Cardiac fibroblast (primary cell): ENCODE measurements around the gene KLHL34.

ENCODE experiments used
- DNase-seq, 2 donors: peaks; one replicate each; pipeline versions ENCODE4 v3.0.0 to v3.0.0-alpha.2; 2010; ENCODE audit warnings: low read depth in 2 of 2
- H3K4me3 ChIP-seq, 2 donors: replicated peaks in 1 of 2; 1 replicate in 1 of 2; 2 replicates in 1 of 2; pipeline ENCODE4 v1.5.1; 2011; ENCODE audit warnings: low read depth in 2 of 2, low read length in 2 of 2, mild to moderate bottlenecking in 2 of 2, moderate library complexity in 1 of 2
- TF ChIP-seq, protein P1 (sequence below): IDR thresholded peaks from one replicate; pipeline ENCODE4 v1.5.1; 2011; ENCODE audit warnings: low read depth, mild to moderate bottlenecking, low read length, inconsistent platforms

The KLHL34 gene

DNA sequence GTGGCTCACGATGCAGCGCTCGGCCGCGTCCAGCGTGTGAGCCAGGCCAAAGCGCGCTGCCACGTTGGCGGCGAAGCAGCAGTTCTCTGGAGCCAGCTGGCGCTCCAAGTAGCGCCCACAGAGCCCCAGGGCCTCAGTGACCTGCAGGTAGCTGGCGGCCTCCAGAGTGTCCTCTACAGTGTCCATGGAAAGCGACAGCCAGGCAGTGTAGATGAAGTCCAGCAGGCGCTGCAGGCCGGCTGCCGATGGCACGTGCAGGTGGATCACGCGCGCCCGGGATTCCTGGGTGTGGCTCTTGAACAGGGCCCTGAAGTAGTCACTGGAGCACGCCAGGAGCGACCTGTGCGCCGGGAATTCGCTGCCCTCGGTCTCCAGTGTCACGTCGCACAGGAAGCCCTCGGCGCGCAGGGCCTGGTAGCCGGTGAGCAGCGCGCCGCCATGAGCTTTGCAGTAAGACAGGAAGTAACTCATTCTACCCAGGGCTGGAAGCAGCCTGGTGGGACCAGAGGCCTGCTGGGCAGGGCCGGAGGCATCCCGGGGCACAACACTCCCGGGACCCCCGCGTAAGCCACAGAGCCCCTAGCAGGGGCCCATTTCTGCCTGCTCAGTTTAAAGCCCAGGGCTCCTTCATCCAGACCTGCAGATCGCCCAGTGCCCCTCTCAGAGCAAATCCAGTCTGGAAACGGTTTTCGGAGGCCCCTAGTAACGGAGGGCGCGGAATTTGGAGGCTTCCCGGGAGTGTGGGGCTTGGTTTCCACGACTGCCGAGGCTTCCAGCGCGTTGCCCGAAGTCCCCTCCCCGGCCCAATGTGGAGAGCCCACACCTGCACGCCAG is 595 bp downstream of the KLHL34 start:
- TF ChIP-seq, protein P1, sequence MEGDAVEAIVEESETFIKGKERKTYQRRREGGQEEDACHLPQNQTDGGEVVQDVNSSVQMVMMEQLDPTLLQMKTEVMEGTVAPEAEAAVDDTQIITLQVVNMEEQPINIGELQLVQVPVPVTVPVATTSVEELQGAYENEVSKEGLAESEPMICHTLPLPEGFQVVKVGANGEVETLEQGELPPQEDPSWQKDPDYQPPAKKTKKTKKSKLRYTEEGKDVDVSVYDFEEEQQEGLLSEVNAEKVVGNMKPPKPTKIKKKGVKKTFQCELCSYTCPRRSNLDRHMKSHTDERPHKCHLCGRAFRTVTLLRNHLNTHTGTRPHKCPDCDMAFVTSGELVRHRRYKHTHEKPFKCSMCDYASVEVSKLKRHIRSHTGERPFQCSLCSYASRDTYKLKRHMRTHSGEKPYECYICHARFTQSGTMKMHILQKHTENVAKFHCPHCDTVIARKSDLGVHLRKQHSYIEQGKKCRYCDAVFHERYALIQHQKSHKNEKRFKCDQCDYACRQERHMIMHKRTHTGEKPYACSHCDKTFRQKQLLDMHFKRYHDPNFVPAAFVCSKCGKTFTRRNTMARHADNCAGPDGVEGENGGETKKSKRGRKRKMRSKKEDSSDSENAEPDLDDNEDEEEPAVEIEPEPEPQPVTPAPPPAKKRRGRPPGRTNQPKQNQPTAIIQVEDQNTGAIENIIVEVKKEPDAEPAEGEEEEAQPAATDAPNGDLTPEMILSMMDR = no peak
- H3K4me3 ChIP-seq = no peak overlapping the region
- no peak for DNase-seq

DNA sequence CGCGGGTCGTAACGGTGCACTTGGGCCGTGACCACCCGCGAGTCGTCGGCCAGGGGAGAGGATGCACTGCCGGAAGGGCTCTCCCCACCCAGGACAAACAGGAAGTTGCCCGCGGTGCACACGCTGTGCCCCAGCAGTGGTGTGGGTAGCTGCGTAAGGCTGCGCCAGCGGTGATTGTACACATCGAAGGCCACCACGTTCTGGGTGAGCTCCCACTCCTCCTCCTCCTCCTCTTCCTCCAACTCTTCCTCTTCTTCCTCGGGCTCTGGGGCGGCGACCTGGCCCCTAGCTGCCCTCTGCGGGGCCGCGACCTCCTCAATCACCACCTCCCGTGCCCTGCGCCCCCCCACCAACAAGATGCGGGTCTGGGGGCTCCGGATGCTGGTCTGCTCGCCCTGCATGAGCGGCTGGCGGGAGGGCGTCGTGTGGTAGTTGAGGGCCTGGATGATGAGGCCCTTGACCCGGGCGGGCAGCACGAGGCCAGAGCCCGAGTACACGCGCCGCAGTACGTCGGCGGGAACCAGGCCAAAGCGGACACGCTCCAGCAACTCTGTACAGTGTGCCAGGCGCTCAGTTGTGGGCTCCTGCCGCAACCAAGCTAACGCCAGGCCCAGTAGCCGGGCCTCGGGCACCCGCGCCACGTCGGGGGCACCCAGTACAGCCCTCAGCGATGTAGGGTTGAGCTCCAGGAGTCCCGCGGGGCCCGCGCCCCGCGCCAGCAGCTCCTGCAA is 1.4 kb downstream of the KLHL34 start:
- TF ChIP-seq, protein P1 = no peak
- no peak for DNase-seq
- H3K4me3 ChIP-seq = no peak overlapping the region

DNA sequence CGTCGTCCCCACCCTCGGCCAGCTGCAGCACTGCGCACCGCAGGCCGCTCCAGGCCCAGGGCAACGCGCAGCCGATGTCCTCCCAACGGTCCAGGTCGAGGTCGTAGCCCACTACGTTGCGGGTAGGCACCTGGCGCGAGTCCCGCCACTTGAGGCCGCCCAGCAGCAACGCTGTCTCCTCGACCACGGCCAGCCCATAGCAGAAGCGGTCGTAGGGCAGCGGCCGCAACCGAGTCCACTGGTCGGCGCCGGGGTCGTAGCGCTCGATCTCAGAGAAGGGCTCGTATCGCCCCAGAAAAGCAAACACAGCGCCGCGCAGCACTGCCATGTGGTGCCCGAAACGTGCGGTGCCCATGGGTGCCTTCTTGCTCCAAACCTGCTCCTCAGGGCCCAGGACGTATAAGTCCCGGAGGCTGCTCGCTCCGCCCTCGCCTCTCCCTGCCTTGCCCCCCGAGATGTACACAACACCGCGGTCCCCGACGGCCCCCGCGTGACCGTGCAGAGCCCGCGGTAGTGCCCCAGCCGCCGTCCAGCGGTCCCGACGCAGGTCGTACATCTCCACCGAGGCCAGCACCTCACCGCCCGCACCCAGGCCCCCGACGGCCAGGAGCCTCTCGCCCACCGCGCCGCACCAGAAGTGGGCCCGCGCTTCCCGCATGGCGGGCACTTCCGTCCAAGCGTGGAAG is 2.1 kb downstream of the KLHL34 start:
- H3K4me3 ChIP-seq = no peak overlapping the region
- no peak for DNase-seq
- TF ChIP-seq, protein P1 = no peak

DNA sequence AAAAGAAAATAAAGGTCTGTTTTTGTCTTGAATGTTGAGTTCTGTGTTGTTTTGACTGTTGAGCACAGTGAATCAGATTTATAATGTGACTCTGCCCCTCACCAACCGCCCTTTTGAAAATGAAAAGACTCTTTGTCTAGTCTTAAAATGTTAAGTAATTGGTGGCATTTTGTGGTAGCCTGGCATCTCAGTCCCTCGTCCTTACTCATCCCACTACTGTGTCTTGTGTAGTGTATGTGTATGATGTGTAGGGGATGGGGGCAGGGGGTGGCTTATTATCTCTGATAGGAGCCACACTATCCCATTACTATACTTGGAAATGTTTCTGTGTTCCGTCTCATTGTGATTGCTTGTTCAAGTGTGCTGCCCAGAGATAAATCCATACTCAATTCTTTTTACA is 12.2 kb downstream of the KLHL34 start:
- H3K4me3 ChIP-seq = no peak overlapping the region
- TF ChIP-seq, protein P1 = no peak
- DNase-seq = no peak

DNA sequence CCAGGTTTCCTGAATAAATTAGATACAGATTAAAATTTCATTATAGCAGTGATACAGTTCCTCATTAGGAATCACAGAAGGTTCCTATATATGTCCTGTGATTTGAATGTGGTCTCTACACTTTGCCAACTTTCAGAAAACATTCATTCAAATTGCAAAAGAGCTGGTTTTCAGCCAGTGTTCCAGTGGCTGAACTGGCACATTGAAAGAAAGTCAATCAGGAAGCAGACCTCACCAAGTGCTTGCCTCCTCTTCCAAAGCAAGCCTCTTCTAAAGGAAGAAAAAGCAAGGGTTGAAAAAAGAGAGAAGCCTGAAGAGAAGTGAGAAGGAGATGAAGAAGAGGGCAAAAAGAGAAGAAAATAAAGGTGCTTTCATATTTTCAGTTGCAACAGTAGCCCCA is 12.7 kb downstream of the KLHL34 start:
- TF ChIP-seq, protein P1 = no peak
- no peak overlapping the region for H3K4me3 ChIP-seq
- DNase-seq = no peak

DNA sequence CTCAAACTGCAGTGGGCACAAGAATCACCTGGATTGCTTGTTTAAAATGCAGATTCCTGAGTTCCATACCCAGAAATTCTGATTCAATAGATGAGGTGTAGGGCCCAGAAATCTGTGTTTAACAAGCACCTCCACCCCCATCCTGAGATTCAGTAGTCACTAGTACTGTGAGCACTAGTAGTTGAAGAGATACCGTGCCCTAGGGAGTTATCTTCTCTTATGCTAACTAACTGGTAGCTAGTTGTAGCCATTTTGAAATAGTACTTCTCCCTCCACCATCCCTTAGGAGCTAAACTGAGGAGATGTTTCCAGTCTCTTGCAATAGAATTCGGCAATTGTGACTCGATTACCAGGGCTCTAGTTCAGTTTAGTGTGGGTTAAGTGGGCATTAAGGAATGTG is 18.4 kb downstream of the KLHL34 start:
- TF ChIP-seq, protein P1 = no peak
- H3K4me3 ChIP-seq = no peak overlapping the region
- DNase-seq = no peak
